Activated CD4-positive, alpha-beta T cell treated with anti-CD3 and anti-CD28 coated beads for 24 hours (primary cell): ENCODE data around the gene TAF4.

Source experiments
- DNase-seq, 2 donors: peaks; one replicate each; pipeline ENCODE4 v3.0.0-alpha.2; 2020; ENCODE audit warnings: low read depth in 2 of 2

TAF4 gene

DNA sequence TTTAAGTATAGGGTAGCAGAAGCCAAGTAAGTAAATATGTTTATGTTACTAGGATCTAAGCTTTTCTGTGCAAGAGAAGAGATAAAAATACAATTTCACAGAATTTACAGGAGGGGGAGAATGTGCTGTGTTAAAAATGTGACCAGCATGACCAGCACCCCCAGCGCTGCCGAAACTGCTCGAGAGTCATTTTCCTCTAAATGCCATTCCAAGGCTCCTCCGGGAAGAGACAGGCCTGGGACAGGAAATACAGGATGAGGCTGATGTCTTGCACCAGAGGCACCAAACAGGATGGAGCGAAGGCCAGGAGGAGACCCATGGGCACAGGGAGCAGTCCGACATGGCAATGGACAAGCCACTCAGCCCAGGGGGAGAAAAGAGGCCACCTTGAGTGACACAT lies 21.1 kb downstream of the TAF4 start:
- no peak for DNase-seq

DNA sequence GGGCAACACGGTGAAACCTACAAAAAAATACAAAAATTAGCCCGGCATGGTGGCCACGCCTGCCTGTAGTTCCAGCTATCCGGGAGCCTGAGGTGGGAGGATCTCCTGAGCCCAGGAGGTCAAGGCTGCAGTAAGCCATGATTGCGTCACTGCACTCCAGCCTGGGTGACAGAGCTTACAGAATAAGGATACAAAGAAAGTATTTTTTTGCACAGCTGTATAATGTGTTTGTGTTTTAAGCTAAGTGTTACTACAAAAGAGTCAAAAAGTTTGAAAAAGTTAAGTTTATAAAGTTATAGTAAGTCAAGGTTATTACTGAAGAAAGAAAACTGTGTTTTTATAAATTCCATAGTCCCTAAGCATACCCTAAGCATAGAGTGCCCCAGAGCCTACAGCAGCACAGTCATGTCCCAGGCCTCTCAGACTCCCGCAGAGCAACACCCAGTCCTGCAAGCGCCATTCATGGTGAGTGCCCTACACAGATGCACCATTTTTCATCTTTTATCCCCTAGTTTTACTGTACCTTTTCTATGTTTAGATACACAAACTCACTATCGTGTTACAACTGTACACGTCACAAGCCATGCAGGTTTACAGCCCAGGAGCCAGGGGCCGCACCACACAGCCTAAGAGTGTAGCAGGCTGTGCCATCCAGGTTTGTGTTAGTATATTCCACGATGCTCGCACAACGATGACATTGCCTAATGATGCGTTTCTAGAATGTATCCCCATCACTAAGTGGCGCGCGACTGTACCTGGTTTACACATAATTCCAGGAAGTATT lies 22.4 kb downstream of the TAF4 start:
- DNase-seq, result no peak

DNA sequence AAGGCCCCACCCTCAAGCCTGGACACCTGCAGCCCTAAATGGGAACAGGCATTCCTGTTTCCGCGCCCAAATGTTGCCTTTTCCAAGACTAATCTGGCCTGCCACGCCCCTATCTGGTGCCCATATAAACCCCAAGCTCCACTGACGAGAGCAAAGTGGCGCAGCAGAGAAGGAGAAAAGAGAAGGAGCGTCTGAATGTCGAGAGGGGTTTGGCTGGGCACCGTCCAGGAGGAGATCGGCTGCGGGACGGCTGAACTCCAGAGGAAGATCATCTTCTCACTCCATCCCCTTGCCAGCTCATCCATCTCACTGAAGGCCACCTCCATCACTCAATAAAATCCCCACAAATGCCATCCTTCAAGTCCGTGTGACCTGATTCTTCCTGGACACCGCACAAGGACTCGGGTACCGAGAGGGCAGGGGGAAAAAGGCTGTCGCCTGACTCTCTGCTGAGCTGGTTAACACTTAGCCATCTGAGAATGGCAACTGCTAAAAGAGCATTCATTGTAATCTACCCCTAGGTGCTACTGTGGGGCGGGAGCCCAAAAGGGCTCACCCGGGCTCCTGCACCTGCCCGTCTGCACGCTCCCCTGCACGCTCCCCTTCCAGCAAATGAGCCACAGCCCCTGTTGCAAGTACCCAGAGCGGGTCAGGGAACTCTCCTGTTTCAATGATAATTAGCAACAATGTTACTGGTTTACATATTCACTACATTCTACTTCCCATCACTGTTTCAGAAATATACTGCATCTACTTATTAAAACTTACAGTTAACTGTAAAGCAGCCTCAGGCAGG lies 23.5 kb downstream of the TAF4 start:
- DNase-seq, result no peak

DNA sequence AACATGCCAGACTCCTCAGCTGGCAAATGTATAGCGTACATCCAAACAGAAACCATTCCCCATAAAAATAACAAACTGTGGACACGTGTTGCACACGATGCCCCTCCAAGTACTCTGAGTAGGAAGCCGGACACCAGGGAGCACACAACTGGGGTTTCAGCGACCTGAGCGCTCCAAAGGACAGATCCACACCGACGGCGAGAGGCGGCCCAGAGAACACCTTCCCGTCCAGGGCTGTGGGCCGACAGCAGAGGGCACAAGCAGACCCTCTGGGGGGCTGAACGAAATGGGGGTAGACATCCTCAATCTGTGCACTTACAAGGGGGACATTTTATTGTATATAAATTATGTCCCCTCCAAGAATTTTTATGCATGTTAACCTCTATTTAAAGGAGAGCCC lies 24.7 kb downstream of the TAF4 start:
- DNase-seq, result no peak

DNA sequence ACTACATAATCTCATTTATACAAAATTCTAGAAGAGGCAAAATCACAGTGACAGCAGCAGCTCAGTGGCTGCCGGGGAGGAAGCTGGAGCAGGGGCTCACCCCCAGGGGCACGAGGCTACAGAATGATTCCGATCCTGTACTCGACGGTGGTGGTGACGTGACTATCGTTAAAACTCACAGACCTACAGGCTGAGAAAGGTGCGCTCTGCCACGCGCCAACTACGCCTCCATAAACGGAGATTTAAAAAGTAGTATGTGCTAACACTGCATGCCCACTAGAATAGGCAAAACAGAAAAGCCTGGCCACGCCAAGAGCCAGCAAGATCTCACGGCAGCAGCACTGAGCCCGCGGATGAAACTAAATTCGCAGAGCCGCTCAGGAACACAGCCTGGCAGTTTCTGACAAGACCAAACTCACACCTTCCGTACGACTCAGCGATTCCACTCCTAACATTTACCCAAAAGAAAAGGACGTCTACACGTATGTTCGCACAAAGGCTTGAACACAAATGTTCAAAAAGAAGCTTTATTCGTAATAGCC lies 25.2 kb downstream of the TAF4 start:
- no peak for DNase-seq

DNA sequence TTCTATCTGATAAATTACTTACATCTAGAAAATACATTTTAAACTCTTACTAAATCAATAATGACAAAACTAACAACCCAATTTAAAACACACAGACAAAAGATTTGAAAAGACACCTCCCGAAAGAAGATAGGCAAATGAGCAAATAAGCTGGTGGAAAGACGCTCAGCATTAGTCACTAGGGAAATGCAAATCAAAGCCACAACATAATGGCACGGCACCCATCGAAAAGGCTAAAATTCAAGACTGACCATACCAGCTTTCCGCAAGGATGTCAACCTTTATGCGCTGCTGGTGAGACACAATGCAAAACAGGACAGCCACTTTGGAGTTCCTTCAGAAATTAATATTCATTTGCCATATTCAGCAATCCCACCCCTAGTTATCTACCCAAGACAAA lies 25.9 kb downstream of the TAF4 start:
- no peak for DNase-seq

DNA sequence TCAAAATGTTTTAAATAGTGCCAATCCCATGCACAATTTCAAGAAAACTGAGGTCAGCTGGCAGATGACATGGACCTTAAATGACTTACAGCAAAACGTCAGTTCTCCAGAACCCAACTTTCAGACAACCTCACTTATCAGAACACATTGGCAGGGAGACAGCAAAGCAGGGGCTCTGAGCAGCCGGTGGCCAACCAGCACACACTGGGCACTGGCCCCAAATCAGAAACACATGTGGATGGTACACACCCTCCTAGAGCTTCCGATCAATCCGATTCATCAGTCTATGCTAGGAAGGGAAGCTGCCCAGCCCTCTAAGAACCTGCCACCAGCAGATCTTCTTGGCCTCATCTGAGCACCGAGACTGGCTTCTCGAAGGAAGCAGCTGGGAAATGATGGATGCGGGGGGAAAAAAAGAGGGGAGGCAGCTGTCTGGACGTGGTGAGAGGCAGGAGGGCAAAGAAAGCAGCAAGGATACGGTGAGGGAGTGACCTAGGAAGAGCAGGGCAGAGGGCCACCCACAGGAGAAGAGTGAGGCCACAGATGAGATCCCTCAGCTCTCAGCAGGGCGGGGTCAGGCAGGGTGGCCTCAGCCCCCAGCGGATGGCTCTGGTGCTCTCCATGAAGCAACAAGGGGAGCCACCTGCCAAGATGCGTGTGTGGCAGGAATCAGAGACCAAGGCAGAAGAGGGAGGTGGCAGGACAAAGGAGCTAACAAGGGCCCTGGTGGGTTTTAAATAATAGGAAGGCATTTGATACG lies 32.9 kb downstream of the TAF4 start:
- no peak for DNase-seq

DNA sequence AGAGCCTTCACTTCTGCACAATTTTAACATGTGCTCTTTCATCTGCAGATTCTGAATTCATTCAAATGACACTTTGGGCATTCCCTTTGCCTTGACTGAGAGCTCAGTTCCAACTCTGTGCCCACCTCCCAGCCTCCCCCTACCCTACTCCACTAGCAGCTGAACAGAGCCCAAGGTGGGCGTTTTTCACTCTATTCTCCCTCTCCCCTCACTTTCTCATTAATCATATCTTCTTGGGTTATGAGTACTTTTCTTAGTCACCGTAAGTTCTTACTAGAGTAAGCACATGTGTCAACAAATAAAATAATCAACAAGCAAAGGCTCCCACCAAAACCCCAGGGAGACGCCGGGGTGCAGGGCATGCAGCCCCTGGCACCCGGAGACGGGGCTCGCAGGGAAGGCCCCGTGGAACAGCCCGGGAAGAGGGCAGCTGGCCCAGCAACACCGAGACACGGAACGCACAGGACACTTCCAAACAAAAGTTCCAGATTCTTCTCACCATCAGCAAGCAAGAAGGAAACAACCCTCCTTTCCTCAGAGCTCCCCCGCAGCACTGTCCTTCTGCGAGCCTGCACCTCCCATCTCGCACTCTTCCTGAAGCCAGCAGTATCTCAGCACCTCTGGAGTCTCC lies 34.1 kb downstream of the TAF4 start:
- no peak for DNase-seq

DNA sequence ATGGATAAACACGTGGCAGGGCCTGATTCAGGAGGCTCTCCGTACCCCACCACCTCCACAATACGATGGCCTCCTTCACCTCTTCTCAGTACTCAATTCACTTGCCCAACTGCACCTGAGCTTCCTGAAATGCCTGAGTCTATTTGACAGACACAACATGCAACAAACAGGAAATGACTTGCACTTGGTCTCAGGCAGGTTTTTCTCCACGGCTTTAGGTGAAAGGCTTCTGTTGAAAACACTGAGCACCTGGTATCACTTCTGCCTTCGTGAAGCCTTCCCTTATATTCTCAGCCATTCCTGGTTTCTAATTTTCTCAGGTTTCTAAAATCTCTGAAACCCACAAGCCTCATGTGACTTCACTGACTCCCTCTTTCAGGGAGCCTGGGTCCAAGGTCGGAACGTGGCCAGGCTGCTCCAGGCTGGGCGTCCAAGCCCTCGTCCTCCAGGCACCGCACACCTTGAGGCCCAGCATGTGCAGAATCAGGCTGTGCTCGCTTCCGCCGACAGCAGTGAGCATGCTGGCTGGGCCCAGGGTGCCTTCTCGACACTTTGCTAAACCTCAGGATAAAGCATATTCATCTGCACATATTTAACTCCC lies 34.7 kb downstream of the TAF4 start:
- no peak for DNase-seq

DNA sequence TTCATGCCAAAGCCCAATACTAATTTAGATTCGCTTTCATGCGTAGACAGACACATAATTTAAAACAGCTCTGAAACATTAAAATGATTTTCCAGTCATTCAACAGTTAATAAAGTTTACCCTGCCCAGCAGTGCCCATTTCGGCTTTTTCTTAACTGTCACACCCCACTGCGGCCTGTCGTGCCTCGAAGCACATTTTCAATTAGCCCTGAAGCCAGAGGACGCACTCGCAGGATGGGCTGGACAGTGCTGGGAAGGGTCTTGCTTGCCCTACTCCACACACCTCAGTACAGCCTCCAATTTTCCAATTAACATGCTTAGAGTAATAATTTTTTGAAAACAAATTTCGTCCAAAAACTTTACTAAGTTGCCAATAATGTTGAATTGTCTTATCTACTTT lies 35.3 kb downstream of the TAF4 start:
- DNase-seq, result no peak

DNA sequence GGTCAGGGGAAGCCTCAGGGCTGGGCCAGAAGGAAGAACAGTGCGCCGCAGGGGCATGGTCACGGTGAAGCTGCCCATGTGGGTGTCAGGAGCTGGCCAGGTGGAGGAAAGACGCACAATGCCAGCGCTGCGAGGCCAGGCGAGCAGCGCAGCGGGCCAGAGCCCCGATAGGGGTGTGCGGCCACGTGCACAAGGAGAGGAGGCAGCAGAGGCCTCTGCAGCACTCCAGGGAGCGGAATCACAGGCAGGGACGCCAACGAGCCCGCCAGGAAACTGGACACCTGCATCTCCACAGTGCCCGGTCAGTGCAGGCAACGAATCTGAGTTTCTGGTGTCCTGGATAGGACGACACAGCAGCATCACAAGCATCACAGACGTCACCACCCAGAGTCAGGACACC lies 35.7 kb downstream of the TAF4 start:
- DNase-seq, result no peak

DNA sequence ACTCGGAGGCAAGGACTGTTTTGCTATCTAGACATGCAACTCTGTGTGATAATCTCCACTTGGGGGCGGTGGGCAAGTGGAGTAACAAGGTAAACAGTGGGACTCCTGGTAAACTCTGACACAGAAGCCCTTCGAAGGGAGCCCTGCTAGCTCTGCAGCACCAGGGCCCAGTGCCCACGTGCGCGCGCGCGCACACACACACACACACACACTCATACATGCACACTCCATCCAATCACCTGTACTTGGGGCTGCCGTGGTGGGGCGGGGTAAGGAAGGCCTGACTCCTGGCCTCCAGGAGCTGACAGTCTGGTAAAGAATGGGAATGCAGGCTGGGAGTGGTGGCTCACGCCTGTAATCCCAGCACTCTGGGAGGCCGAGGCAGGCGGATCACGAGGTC lies 36.4 kb downstream of the TAF4 start:
- no peak for DNase-seq

DNA sequence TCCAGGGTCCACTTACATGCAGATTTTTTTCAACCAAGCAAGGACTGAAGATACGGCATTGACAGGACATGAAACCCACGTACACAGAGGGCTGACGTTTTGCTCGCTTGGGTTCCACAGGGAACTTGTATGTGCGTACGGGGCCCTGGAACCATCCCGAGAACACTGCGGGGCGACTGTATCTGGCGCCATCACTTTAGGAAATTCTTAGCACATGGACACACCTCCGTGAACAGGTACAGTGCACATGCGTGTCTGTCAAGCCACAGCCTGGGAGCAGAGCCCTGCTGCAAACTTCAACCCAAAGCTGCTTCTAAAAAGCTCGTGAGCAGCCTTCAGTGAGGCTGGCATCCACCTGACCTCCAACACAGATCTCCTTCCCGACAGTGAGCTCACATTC lies 37.3 kb downstream of the TAF4 start:
- DNase-seq, result no peak

DNA sequence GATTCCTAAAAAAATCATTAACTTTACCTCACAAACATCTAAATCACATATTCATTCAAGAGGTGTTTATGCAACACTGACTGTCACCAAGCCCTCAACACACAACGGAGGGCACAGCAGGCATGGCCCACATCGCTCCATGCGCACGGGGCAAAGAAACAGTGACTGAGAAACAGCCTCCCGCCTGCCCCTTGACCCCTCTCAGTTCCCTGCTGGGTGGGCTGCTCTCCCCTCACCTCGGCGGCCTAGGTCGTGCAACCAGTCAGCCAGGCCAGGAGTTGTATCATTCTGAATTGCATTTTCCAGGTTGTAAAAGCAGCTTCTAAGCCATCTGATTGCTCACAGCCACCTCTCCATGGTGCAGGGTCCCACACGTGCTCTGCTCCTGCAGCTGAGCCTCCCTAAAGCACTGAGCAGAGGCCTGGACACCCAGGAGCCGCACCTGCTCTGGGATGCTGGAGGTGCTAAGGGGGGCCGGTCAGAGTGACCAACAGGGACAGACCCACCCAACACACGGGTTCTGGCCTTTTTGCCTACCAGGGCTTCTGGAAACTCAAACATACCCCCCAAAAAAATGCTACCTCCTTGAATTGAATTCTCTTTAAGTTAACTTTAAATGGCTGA lies 37.9 kb downstream of the TAF4 start:
- no peak for DNase-seq

DNA sequence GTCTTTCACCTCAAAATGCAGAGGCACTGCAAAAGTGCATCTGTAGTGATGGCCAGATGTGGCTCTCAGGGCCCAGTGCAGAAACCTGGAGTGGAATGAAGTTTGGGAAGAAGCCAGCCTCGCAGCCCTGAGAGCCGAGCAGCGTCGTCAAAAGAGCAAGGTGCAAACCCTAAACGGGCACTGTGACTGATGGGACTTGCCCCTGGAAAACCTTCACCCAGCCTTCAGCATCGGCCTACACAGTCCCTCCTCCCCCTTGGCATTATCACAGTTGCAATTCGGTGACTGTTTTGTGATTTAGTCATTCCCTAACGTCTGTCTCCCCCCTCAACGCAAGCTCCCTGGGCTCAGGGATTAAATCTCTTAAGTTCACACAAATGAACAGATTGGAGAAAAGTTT lies 38.6 kb downstream of the TAF4 start:
- DNase-seq, result no peak

DNA sequence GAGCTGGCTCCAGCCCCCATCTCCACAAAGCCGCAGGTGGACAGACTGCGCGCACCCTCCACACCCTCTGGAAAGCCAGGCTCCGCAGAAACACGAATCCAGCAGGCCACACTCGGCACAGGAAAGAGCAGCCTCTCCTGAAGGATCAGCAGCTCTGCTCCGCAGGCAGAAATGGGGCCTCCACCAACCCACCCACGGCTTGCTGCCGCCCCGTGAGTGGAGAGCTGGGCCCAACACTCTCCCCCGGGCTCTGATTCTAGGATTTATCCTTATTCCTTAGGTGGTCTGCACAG lies 39.2 kb downstream of the TAF4 start:
- no peak for DNase-seq

DNA sequence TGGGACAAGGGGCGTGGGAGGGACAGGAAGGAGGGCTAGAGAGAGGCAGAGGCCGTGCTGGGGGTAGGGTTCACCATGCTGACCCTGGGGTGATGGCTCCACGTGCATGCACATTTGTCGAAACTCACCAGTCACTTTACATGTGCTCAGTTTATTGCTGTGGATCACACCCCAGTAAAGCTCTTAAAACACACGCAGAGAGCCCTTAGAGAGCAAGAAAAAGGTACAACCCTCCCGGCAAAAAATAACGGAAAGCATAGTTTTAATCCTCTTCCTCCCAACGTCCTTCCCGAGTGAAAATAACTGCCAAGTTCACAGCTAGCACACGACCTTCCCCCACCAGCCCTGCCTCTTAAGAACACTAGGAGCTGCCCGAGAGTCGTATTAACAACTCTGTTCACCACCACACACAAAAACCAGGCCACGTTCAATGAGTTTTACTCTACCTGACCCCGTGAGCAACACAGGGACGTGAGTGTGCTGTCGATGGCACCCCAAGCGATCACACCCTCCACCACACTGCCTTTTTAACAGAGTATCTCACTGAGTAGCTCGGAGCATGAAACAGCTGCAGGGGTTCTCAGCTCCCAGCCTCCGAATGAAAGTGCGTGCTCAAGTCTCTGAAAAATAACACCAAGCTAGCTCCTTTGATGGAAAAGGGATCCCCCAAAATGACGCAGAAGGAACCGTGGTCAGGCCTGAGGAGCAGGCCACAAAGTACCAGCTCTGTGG lies 39.7 kb downstream of the TAF4 start:
- no peak for DNase-seq

DNA sequence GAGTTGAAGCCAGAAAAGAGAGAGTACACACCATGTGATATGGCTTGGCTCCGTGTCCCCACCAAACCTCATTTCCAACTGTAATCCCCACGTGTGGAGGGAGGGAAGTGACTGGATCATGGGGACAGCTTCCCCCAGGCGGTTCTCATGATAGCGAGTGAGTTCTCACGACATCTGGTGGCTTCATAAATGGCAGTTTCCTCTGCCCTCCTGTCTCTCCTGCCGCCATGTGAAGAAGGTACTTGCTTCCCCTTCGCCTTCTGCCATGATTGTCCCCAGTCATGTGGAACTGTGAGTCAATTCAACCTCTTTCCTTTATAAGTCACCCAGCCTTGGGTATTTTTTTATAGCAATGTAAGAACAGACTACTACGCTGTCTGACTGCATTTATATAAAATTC lies 40.3 kb downstream of the TAF4 start:
- no peak for DNase-seq

DNA sequence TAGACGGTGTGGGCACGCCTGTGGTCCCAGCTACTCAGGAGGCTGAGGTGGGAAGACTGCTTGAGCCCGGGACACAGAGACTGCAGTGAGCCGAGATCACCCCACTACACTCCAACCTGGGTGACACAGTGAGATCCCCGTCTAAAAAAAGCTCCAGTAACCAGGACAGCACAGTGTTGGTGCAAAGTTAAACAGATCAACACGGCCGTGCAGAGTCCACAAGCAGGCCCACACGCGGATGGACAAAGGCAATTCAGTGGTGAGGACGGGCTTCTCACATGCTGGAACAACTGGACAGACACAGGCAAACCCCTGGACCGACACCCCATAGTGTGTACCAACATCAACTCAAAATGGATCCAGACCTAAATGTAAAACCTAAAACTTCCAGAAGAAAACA lies 41.7 kb downstream of the TAF4 start:
- DNase-seq, result no peak

DNA sequence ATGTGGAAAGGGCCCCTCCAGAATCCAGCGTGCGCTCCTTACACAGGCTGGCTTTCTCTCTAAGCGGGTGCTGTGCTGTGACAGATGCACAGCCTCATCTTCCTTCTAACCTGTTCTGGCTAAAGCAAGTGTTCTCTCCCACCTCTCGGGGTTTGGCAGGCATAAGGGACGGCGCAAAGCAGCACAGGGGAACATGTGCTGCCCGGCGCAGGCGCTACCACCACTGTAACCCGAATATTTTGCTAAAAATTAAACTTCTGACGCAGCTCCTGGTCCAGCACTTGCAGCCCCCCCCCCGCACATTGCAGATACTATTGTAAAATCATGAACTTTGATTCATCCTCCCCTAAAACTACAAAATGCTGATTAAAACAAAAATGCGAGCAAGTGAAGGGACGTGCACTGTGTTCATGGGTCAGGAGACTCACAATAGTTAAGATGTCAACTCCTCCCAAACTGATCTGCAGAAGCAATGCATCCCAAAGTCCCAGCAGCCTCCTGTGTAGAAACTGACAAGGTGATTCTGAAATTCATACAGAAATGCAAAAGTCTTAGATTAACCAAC lies 43.0 kb downstream of the TAF4 start:
- DNase-seq, result no peak
